HL-60 (cell line): ENCODE measurements around the gene ARID3C.

Experiments used
- DNase-seq, 2 experiments: peaks; one replicate each; pipeline ENCODE4 v3.0.0-alpha.2; 2010 to 2020; ENCODE audit warnings: low read depth in 1 of 2, low spot score in 1 of 2
- H3K27ac ChIP-seq: fragments of 250-450 bp; sonication (Bioruptor Pico); replicated peaks from 2 replicates; pipeline ENCODE4 v1.5.1; 2020; ENCODE audit warnings: mild to moderate bottlenecking, moderate library complexity
- H3K27me3 ChIP-seq: fragments of 250-450 bp; sonication (Bioruptor Pico); 2 replicates; pipeline ENCODE4 v1.5.1; 2021; ENCODE audit warnings: mild to moderate bottlenecking, moderate library complexity; ENCODE audit not compliant: insufficient read depth, poor library complexity, severe bottlenecking
- H3K4me3 ChIP-seq: replicated peaks from 2 replicates; pipeline ENCODE4 v1.5.1; 2011; ENCODE audit warnings: mild to moderate bottlenecking, control low read depth, low read length; ENCODE audit not compliant: insufficient read depth
- GABPA ChIP-seq: IDR thresholded peaks from 2 replicates; pipeline ENCODE4 v1.6.1; 2012; ENCODE audit warnings: low read depth
- POLR2AphosphoS5 ChIP-seq: IDR thresholded peaks from 2 replicates; pipeline ENCODE4 v1.6.1; 2012; ENCODE audit warnings: low read depth
- SPI1 ChIP-seq: IDR thresholded peaks from 2 replicates; pipeline ENCODE4 v1.6.1; 2012; ENCODE audit warnings: low read depth, mild to moderate bottlenecking, borderline replicate concordance
- TF ChIP-seq, protein P1 (sequence below): IDR thresholded peaks from one replicate; pipeline ENCODE4 v1.5.1; 2011; ENCODE audit warnings: low read length, control low read depth, inconsistent platforms; ENCODE audit not compliant: insufficient read depth
- TF ChIP-seq, protein P2 (sequence below): IDR thresholded peaks from 2 replicates; pipeline ENCODE4 v1.6.1; 2012; ENCODE audit warnings: low read depth; ENCODE audit not compliant: insufficient replicate concordance

The ARID3C gene

DNA sequence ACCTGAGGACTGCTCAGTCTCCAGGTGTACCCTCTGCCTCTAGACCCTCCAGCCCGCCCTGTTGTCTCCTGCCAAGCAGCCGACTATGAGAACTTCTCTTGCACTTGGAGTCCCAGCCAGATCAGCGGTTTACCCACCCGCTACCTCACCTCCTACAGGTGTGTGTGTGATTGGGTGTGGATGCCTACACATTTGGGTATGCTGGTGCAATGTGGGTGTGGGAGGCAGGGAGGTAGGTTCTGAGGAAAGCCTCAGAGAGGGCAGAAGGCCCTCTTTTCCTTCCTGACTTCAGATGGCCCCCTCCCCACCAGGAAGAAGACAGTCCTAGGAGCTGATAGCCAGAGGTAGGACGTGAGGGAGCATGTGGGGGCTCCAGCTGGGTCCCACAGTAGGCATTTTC is 28.1 kb upstream of the ARID3C start:
- TF ChIP-seq GABPA (no peak), SPI1 (no peak), POLR2AphosphoS5 (no peak)
- TF ChIP-seq, protein P1, sequence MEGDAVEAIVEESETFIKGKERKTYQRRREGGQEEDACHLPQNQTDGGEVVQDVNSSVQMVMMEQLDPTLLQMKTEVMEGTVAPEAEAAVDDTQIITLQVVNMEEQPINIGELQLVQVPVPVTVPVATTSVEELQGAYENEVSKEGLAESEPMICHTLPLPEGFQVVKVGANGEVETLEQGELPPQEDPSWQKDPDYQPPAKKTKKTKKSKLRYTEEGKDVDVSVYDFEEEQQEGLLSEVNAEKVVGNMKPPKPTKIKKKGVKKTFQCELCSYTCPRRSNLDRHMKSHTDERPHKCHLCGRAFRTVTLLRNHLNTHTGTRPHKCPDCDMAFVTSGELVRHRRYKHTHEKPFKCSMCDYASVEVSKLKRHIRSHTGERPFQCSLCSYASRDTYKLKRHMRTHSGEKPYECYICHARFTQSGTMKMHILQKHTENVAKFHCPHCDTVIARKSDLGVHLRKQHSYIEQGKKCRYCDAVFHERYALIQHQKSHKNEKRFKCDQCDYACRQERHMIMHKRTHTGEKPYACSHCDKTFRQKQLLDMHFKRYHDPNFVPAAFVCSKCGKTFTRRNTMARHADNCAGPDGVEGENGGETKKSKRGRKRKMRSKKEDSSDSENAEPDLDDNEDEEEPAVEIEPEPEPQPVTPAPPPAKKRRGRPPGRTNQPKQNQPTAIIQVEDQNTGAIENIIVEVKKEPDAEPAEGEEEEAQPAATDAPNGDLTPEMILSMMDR: no peak
- TF ChIP-seq, protein P2, sequence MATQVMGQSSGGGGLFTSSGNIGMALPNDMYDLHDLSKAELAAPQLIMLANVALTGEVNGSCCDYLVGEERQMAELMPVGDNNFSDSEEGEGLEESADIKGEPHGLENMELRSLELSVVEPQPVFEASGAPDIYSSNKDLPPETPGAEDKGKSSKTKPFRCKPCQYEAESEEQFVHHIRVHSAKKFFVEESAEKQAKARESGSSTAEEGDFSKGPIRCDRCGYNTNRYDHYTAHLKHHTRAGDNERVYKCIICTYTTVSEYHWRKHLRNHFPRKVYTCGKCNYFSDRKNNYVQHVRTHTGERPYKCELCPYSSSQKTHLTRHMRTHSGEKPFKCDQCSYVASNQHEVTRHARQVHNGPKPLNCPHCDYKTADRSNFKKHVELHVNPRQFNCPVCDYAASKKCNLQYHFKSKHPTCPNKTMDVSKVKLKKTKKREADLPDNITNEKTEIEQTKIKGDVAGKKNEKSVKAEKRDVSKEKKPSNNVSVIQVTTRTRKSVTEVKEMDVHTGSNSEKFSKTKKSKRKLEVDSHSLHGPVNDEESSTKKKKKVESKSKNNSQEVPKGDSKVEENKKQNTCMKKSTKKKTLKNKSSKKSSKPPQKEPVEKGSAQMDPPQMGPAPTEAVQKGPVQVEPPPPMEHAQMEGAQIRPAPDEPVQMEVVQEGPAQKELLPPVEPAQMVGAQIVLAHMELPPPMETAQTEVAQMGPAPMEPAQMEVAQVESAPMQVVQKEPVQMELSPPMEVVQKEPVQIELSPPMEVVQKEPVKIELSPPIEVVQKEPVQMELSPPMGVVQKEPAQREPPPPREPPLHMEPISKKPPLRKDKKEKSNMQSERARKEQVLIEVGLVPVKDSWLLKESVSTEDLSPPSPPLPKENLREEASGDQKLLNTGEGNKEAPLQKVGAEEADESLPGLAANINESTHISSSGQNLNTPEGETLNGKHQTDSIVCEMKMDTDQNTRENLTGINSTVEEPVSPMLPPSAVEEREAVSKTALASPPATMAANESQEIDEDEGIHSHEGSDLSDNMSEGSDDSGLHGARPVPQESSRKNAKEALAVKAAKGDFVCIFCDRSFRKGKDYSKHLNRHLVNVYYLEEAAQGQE: no peak
- DNase-seq: no peak
- Histone ChIP-seq H3K4me3 (no peak overlapping the region), H3K27me3 (no peaks in the 10 kb centered on the region), H3K27ac (no peak overlapping the region)

DNA sequence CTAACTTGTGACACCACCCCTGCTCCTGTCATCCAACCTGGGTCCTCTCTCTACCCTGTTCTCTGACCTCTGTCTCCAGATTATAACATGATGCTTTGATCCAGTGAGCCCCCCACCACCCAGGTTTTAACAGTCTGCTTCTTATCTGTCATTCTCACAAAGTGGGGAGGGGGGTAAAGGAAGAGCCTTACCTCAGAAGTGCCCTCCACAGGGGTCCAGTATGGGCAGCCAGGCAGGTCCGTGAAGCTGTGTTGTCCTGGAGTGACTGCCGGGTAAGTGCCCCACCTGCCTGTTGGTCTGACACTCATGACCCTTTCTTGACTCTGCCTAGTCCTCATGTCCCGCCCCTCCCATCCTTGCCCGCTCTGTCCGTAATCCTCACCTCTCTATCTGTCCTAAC is 26.5 kb upstream of the ARID3C start:
- Histone ChIP-seq H3K4me3 (no peak overlapping the region), H3K27me3 (no peaks in the 10 kb centered on the region), H3K27ac (no peak overlapping the region)
- TF ChIP-seq, protein P1: no peak
- TF ChIP-seq POLR2AphosphoS5: no peak
- TF ChIP-seq, protein P2: no peak
- no peak for TF ChIP-seq SPI1
- DNase-seq: no peak

DNA sequence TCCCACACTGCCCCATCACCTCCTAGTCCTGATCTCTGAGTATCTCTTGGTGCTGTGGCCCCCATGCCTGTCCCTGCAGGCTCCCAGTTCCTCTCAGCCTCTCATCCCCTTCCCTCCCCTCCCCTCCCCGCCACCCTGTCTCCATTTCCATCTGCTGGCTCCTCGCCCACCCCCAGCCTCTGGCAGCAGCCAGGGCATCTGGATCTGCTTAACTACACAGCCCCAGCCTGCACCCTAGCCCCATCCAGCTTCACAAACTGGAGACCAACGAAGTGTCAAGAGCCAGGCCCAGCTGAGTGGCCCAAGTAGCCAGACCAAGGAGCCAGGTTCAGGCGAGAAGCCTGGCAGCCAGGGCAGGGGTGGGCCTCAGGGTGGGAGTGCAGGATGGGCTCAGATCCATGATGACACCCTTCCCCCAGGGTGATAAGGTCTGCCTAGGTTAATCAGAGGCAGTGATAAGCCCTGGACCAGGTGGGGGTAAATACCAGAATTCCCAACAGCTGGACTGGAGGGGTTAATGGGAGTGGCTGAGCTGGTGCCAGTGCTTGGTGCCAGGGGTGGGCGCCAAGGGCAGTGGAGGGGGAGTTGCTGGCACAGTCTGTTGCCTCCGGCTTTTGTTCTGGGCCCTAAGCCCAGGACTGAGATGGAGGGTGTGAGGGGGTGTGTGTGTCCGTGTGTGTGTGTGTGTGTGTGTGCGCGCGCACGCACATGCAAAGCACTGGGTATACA is 25.6 kb upstream of the ARID3C start:
- Histone ChIP-seq H3K27ac (no peak overlapping the region), H3K4me3 (no peak overlapping the region), H3K27me3 (no peaks in the 10 kb centered on the region)
- TF ChIP-seq, protein P2: no peak
- TF ChIP-seq, protein P1: no peak
- no peak for TF ChIP-seq GABPA
- no peak for TF ChIP-seq SPI1
- no peak for TF ChIP-seq POLR2AphosphoS5
- DNase-seq: no peak
